Activated CD8-positive, alpha-beta T cell treated with anti-CD3 and anti-CD28 coated beads for 36 hours (primary cell): ENCODE data around the gene RBM12. TPM values are rescaled to one million over a fixed set of nuclear protein-coding genes. Genes with fewer than 3 reads are reported as not detected.

ENCODE experiments used
- ATAC-seq: fragments of 200-7000 bp; cut with Tn5 transposase; one replicate; pipeline ENCODE4 v1.10.0; 2021; ENCODE audit warnings: mild to moderate bottlenecking, moderate library complexity
- CTCF ChIA-PET: fragments of 350-600 bp; sonication (Branson Sonifier 250); formaldehyde crosslinking; loops from one replicate; lab custom pipeline; 2021; ENCODE audit warnings: antibody characterized with exemption; lab: Charles Lee
- POLR2A ChIA-PET: fragments of 350-600 bp; sonication (Branson Sonifier 250); formaldehyde crosslinking; loops from one replicate; lab custom pipeline; 2021; ENCODE audit warnings: antibody characterized with exemption; lab: Charles Lee
- DNase-seq: peaks from one replicate; pipeline ENCODE4 v3.0.0-alpha.2; 2020
- H3K27ac Mint-ChIP-seq: one replicate; pipeline ENCODE4 v1.8.0; 2021; ENCODE audit warnings: mild to moderate bottlenecking, mixed read lengths
- H3K27me3 Mint-ChIP-seq: one replicate; pipeline ENCODE4 v1.8.0; 2021; ENCODE audit warnings: mixed read lengths
- H3K36me3 Mint-ChIP-seq: one replicate; pipeline ENCODE4 v1.8.0; 2021; ENCODE audit warnings: low read depth, mixed read lengths
- H3K4me1 Mint-ChIP-seq: one replicate; pipeline ENCODE4 v1.8.0; 2021; ENCODE audit warnings: low read depth, mixed read lengths
- H3K4me3 Mint-ChIP-seq: one replicate; pipeline ENCODE4 v1.8.0; 2021; ENCODE audit warnings: mild to moderate bottlenecking, moderate library complexity, mixed read lengths
- H3K9me3 Mint-ChIP-seq: one replicate; pipeline ENCODE4 v1.8.0; 2021; ENCODE audit warnings: mixed read lengths
- CTCF ChIP-seq: fragments of 200-600 bp; IDR thresholded peaks from one replicate; pipeline ENCODE4 v1.8.0; 2022; ENCODE audit warnings: antibody characterized with exemption, mild to moderate bottlenecking
- intact Hi-C: fragments of 100-400 bp; cut with micrococcal nuclease; formaldehyde crosslinking; loops from one replicate; pipeline ENCODE4 v1.10.0; 2022
- total RNA-seq, 2 experiments: library from RNA; stranded (reverse); gene quantifications; one replicate each; pipeline ENCODE4 v1.2.3, GENCODE V29; 2021

The RBM12 gene
- total RNA-seq, 2 experiments from 2014 or later, result 111 to 114 TPM

GRCh38 chr20:35636095-35636494, 28.6 kb downstream of the RBM12 start:
- Mint-ChIP-seq H3K27me3 (no peaks in the 10 kb centered on the region), H3K4me3 (no peak overlapping the region), H3K27ac (peak overlapping the region; percentile 37), H3K36me3 (peaks cover 14% of the 10 kb centered on the region), H3K4me1 (peaks cover 50% of the 10 kb centered on the region), H3K9me3 (no peaks in the 10 kb centered on the region)
- no peak for TF ChIP-seq CTCF
- no peak for DNase-seq
- intact Hi-C loops, result no loop called here
- ChIA-PET POLR2A (interaction anchor here (0.7 to 4.8 kb wide), 6 partner anchors 12 to 132 kb away, joined by 3 to 25 read pairs (median 3); partner anchors contain the start of genes CPNE1, RBM12 and SPAG4), CTCF (interaction anchor here (1.1 to 1.7 kb wide), 3 partner anchors 9 to 32 kb away, joined by 3 to 5 read pairs (median 3); no protein-coding TSS in a partner anchor)
- ATAC-seq, result no peak

GRCh38 chr20:35635652-35636051, 29.0 kb downstream of the RBM12 start:
- CTCF ChIA-PET, result interaction anchor here (1.1 to 1.7 kb wide), 2 partner anchors 17 to 32 kb away, joined by 3 to 5 read pairs; no protein-coding TSS in a partner anchor
- POLR2A ChIA-PET, result interaction anchor here (1.2 to 4.8 kb wide), 2 partner anchors 20 to 25 kb away, joined by 3 to 25 read pairs; partner anchors contain the start of gene SPAG4
- TF ChIP-seq CTCF, result no peak
- intact Hi-C loops, result no loop called here
- Mint-ChIP-seq H3K36me3 (peaks cover 17% of the 10 kb centered on the region), H3K4me1 (peaks cover 46% of the 10 kb centered on the region), H3K4me3 (no peak overlapping the region), H3K27me3 (no peaks in the 10 kb centered on the region), H3K9me3 (no peaks in the 10 kb centered on the region), H3K27ac (peak overlapping the region; percentile 37)
- ATAC-seq, result no peak
- DNase-seq, result no peak

- POLR2A ChIA-PET, result interaction anchor here (0.8 to 1.3 kb wide), 3 partner anchors 12 to 31 kb away, joined by 3 to 4 read pairs (median 3); no protein-coding TSS in a partner anchor
- Mint-ChIP-seq H3K27me3 (no peaks in the 10 kb centered on the region), H3K9me3 (no peaks in the 10 kb centered on the region), H3K27ac (no peak overlapping the region), H3K4me3 (no peak overlapping the region), H3K4me1 (peaks cover 21% of the 10 kb centered on the region), H3K36me3 (peaks cover 29% of the 10 kb centered on the region)
- intact Hi-C loops, result no loop called here
- no peak for TF ChIP-seq CTCF
- DNase-seq, result no peak
- ATAC-seq, result no peak
- CTCF ChIA-PET, result interaction anchor here (0.9 to 3.8 kb wide), 2 partner anchors 13 kb away, joined by 4 to 15 read pairs; no protein-coding TSS in a partner anchor
Observed at GRCh38 chr20:35632539-35633115, 32.1 kb downstream of the RBM12 start.

GRCh38 chr20:35630636-35631035, 34.1 kb downstream of the RBM12 start:
- no peaks in the 10 kb centered on the region for H3K27me3 Mint-ChIP-seq
- H3K36me3 Mint-ChIP-seq, result peaks cover 39% of the 10 kb centered on the region
- ChIA-PET POLR2A (interaction anchor here (0.8 to 1.2 kb wide), 2 partner anchors 25 to 69 kb away, joined by 3 to 4 read pairs; partner anchors contain the start of genes NFS1 and ROMO1), CTCF (interaction anchor here (3.8 kb wide), 1 partner anchor 11 kb away, joined by 15 read pairs; no protein-coding TSS in a partner anchor)
- H3K4me1 Mint-ChIP-seq, result peaks cover 7% of the 10 kb centered on the region
- DNase-seq, result no peak
- H3K9me3 Mint-ChIP-seq, result no peaks in the 10 kb centered on the region
- no peak for TF ChIP-seq CTCF
- no peak overlapping the region for H3K27ac Mint-ChIP-seq
- no peak for ATAC-seq
- intact Hi-C loops, result no loop called here
- H3K4me3 Mint-ChIP-seq, result no peak overlapping the region
